Liver (tissue), 9 donors: ENCODE data around the gene RTN4IP1. TPM values are rescaled to one million over a fixed set of nuclear protein-coding genes. Genes with fewer than 3 reads are reported as not detected.

ENCODE experiments used
- DNase-seq: peaks from one replicate; pipeline ENCODE4 v3.0.0-alpha.2; 2017; ENCODE audit warnings: low spot score
- H3K27ac ChIP-seq, 2 donors: one replicate each; pipeline ENCODE4 v1.7.0; 2013; ENCODE audit warnings: inconsistent platforms in 2 of 2, low read length in 2 of 2, control low read depth in 1 of 2, low read depth in 1 of 2, mild to moderate bottlenecking in 1 of 2
- H3K27me3 ChIP-seq, 4 donors: one replicate each; pipeline versions ENCODE4 v1.6.1 to v1.7.0; 2013; ENCODE audit warnings: low read length in 3 of 4, inconsistent platforms in 1 of 4, mild to moderate bottlenecking in 1 of 4, moderate library complexity in 1 of 4; ENCODE audit not compliant: control insufficient read depth in 4 of 4, insufficient read depth in 4 of 4
- H3K36me3 ChIP-seq, 4 donors: one replicate each; pipeline versions ENCODE4 v1.6.1 to v1.7.0; 2013; ENCODE audit warnings: low read length in 3 of 4, mild to moderate bottlenecking in 3 of 4, low read depth in 1 of 4, moderate library complexity in 1 of 4; ENCODE audit not compliant: control insufficient read depth in 4 of 4, insufficient read depth in 3 of 4
- H3K4me1 ChIP-seq, 4 donors: one replicate each; pipeline versions ENCODE4 v1.6.1 to v1.7.0; 2013; ENCODE audit warnings: low read length in 3 of 4, mild to moderate bottlenecking in 3 of 4, moderate library complexity in 1 of 4; ENCODE audit not compliant: control insufficient read depth in 4 of 4, insufficient read depth in 4 of 4
- H3K4me3 ChIP-seq, 3 donors: one replicate each; pipeline versions ENCODE4 v1.6.1 to v1.7.0; 2013; ENCODE audit warnings: low read length in 3 of 3, control low read depth in 1 of 3, low read depth in 1 of 3, mild to moderate bottlenecking in 1 of 3
- H3K9ac ChIP-seq, 2 donors: one replicate each; pipeline ENCODE4 v1.7.0; 2013; ENCODE audit warnings: low read length in 2 of 2, mild to moderate bottlenecking in 2 of 2, moderate library complexity in 2 of 2, control low read depth in 1 of 2, low read depth in 1 of 2
- H3K9me3 ChIP-seq, 4 donors: one replicate each; pipeline versions ENCODE4 v1.6.1 to v1.7.0; 2013; ENCODE audit warnings: low read length in 3 of 4; ENCODE audit not compliant: control insufficient read depth in 4 of 4
- FOXA1 ChIP-seq: IDR thresholded peaks from 2 replicates; pipeline ENCODE4 v1.6.1; 2016; ENCODE audit warnings: antibody characterized with exemption
- FOXA2 ChIP-seq: IDR thresholded peaks from 2 replicates; pipeline ENCODE4 v1.6.1; 2016; ENCODE audit warnings: antibody characterized with exemption
- GABPA ChIP-seq, 2 donors: IDR thresholded peaks in 1 of 2; conservative IDR thresholded peaks in 1 of 2; 2 replicates each; pipeline ENCODE4 v1.6.1; 2016; ENCODE audit warnings: antibody characterized with exemption in 2 of 2, mild to moderate bottlenecking in 1 of 2, moderate library complexity in 1 of 2
- HNF4A ChIP-seq, 2 donors: conservative IDR thresholded peaks; 2 replicates each; pipeline ENCODE4 v1.6.1; 2016; ENCODE audit warnings: antibody characterized with exemption in 2 of 2, mild to moderate bottlenecking in 2 of 2
- HNF4G ChIP-seq: IDR thresholded peaks from 2 replicates; pipeline ENCODE4 v1.6.1; 2016; ENCODE audit warnings: antibody characterized with exemption
- JUND ChIP-seq, 2 donors: IDR thresholded peaks; 2 replicates each; pipeline ENCODE4 v1.6.1; 2016; ENCODE audit warnings: antibody characterized with exemption in 2 of 2
- NR2F2 ChIP-seq: IDR thresholded peaks from 2 replicates; pipeline ENCODE4 v1.6.1; 2016; ENCODE audit warnings: antibody characterized with exemption
- RAD21 ChIP-seq, 2 donors: IDR thresholded peaks; 2 replicates each; pipeline ENCODE4 v1.6.1; 2016; ENCODE audit warnings: antibody characterized with exemption in 2 of 2, mild to moderate bottlenecking in 2 of 2
- RXRA ChIP-seq, 2 donors: IDR thresholded peaks; 2 replicates each; pipeline ENCODE4 v1.6.1; 2017 to 2018; ENCODE audit warnings: antibody characterized with exemption in 2 of 2, mild to moderate bottlenecking in 1 of 2
- SP1 ChIP-seq: IDR thresholded peaks from 2 replicates; pipeline ENCODE4 v1.6.1; 2018; ENCODE audit warnings: antibody characterized with exemption, mild to moderate bottlenecking
- TAF1 ChIP-seq: conservative IDR thresholded peaks from 2 replicates; pipeline ENCODE4 v1.6.1; 2016; ENCODE audit warnings: antibody characterized with exemption, mild to moderate bottlenecking
- WGBS: extraction: QIAGEN DNeasy Blood & Tissue Kit; methylation state at CpG from one replicate; pipeline ENCODE4 v1.1.7; 2013; 5-methylcytosine and 5-hydroxymethylcytosine counted together
- polyA plus RNA-seq, 2 donors: library from polyadenylated mRNA; stranded (reverse) in 1 of 2; unstranded in 1 of 2; fragments of 200-250 nt in 1 of 2; fragments of >200 nt in 1 of 2; fragmentation: Nextera tagmentation in 1 of 2; extraction: Ambion mirVana in 1 of 2; gene quantifications; one replicate each; pipeline versions ENCODE4 v1.2.1 to v1.2.3, GENCODE V29; 2013 to 2015
- total RNA-seq, 2 donors: library from RNA; depleted of rRNA; stranded (reverse); fragments of >200 nt; gene quantifications; one replicate each; pipeline ENCODE4 v1.2.3, GENCODE V29; 2014
- TF ChIP-seq, protein P1 (sequence below): IDR thresholded peaks from 2 replicates; pipeline ENCODE4 v1.6.1; 2016; ENCODE audit warnings: antibody characterized with exemption
- TF ChIP-seq, protein P2 (sequence below): IDR thresholded peaks from 2 replicates; pipeline ENCODE4 v1.6.1; 2016; ENCODE audit warnings: antibody characterized with exemption
- TF ChIP-seq, protein P3 (sequence below): IDR thresholded peaks from 2 replicates; pipeline ENCODE4 v1.6.1; 2016; ENCODE audit warnings: antibody characterized with exemption
- TF ChIP-seq, protein P4 (sequence below): IDR thresholded peaks from 2 replicates; pipeline ENCODE4 v1.6.1; 2016; ENCODE audit warnings: antibody characterized with exemption, mild to moderate bottlenecking
- donor health status: healthy.
- donor health status: healthy.
- donor health status: healthy.
- donor health status: healthy.
- donor health status: healthy.

Gene RTN4IP1
- total and polyA plus RNA-seq, 4 donors = 3.7 to 6.9 (median 4.6) TPM

DNA sequence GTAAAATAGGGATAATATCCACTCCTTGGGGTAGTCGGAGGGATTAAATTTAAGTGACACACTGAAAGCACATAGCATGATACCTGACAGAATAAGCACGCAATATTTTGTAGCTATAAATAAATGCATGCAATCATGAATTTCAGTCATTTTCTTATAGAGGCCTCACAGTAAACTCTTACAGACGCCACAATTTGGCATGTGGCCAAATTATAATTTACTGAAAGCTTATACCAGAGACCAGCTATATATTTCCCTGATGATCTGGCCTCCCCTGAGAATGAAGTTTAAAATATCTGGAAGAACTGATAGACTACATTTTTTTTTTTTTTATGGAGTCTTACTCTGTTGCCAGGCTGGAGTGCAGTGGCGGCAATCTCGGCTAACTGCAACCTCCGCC is 40.9 kb upstream of the RTN4IP1 start (continued):
- TF ChIP-seq, protein P1, sequence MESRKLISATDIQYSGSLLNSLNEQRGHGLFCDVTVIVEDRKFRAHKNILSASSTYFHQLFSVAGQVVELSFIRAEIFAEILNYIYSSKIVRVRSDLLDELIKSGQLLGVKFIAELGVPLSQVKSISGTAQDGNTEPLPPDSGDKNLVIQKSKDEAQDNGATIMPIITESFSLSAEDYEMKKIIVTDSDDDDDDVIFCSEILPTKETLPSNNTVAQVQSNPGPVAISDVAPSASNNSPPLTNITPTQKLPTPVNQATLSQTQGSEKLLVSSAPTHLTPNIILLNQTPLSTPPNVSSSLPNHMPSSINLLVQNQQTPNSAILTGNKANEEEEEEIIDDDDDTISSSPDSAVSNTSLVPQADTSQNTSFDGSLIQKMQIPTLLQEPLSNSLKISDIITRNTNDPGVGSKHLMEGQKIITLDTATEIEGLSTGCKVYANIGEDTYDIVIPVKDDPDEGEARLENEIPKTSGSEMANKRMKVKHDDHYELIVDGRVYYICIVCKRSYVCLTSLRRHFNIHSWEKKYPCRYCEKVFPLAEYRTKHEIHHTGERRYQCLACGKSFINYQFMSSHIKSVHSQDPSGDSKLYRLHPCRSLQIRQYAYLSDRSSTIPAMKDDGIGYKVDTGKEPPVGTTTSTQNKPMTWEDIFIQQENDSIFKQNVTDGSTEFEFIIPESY = no peak
- TF ChIP-seq SP1 = no peak
- no peak for TF ChIP-seq NR2F2
- TF ChIP-seq, protein P2, sequence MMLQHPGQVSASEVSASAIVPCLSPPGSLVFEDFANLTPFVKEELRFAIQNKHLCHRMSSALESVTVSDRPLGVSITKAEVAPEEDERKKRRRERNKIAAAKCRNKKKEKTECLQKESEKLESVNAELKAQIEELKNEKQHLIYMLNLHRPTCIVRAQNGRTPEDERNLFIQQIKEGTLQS = no peak
- no peak for TF ChIP-seq RAD21 (IDR thresholded peaks at IDR 0.05)
- TF ChIP-seq RXRA (IDR thresholded peaks at IDR 0.05) = no peak
- TF ChIP-seq, protein P3, sequence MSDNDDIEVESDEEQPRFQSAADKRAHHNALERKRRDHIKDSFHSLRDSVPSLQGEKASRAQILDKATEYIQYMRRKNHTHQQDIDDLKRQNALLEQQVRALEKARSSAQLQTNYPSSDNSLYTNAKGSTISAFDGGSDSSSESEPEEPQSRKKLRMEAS = no peak
- TF ChIP-seq HNF4G = no peak

DNA sequence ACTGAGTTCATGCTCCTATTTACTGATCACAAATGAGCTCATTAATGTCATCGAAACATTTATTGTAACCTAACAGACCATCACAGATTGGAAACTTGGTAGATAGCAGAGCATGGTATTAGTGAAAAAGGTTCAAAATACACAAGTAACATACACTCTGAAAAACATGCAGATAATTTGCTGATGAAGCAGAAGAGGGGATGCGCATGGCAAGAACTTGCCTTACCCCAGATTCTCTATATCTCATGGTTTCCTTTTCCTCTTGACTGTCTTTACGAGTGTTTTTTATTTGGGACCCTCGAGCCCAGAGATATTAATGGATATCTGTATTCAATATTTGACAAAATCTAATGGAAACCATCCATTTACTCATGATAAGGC is 37.7 kb upstream of the RTN4IP1 start:
- 97% methylated on average over 4 of the region's 4 CpGs for WGBS
- peaks cover 3 to 18% (median 12%) of the 10 kb centered on the region in 4 donors for H3K36me3 ChIP-seq
- no peak overlapping the region for H3K4me3 ChIP-seq
- no peaks in the 10 kb centered on the region for H3K27me3 ChIP-seq
- no peak for DNase-seq
- H3K9ac ChIP-seq = no peak overlapping the region
- H3K27ac ChIP-seq = no peak overlapping the region
- H3K9me3 ChIP-seq = no peaks in the 10 kb centered on the region
- TF ChIP-seq, protein P4, sequence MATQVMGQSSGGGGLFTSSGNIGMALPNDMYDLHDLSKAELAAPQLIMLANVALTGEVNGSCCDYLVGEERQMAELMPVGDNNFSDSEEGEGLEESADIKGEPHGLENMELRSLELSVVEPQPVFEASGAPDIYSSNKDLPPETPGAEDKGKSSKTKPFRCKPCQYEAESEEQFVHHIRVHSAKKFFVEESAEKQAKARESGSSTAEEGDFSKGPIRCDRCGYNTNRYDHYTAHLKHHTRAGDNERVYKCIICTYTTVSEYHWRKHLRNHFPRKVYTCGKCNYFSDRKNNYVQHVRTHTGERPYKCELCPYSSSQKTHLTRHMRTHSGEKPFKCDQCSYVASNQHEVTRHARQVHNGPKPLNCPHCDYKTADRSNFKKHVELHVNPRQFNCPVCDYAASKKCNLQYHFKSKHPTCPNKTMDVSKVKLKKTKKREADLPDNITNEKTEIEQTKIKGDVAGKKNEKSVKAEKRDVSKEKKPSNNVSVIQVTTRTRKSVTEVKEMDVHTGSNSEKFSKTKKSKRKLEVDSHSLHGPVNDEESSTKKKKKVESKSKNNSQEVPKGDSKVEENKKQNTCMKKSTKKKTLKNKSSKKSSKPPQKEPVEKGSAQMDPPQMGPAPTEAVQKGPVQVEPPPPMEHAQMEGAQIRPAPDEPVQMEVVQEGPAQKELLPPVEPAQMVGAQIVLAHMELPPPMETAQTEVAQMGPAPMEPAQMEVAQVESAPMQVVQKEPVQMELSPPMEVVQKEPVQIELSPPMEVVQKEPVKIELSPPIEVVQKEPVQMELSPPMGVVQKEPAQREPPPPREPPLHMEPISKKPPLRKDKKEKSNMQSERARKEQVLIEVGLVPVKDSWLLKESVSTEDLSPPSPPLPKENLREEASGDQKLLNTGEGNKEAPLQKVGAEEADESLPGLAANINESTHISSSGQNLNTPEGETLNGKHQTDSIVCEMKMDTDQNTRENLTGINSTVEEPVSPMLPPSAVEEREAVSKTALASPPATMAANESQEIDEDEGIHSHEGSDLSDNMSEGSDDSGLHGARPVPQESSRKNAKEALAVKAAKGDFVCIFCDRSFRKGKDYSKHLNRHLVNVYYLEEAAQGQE = no peak
- no peak for TF ChIP-seq TAF1
- TF ChIP-seq, protein P1 = no peak
- H3K4me1 ChIP-seq = peaks cover 0 to 1% (median 0%) of the 10 kb centered on the region in 4 donors

DNA sequence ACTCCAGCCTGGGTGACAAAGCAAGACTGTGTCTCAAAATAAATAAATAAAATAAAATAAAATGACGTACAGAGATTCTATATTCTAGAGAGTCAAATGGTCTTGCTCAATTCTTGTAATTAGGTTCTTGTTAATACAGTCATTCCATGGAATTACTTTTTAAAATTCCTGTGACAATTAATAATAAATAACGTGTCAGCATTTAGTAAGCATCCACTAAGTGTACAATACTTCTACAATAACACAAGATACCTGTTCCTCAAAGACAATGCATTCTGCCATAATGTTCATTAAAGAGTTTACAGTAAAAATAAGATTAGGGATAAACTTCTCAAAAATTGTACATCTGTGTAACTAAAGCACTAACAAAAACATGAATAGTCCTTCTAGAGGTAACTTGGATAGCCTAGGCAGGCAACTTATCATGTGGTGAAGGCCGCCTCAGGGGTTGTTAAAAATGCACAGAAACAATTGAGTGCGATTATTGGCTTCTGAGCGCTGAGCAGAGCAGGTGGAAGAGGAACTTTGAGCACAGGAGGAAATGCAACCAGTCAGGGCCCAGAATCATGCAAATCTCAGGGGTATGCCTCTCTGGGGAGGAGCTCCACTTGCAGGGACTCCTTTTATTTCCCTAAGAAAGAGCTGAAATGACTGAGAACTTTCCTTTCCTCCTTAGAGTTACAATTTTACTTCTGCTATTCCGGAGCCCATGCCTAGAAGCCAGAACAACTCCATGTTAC is 37.2 kb upstream of the RTN4IP1 start:
- peaks cover 3 to 18% (median 12%) of the 10 kb centered on the region in 4 donors for H3K36me3 ChIP-seq
- 91% methylated on average over 6 of the region's 6 CpGs for WGBS
- H3K4me3 ChIP-seq = no peak overlapping the region
- no peak overlapping the region for H3K27ac ChIP-seq
- H3K9me3 ChIP-seq = no peaks in the 10 kb centered on the region
- H3K27me3 ChIP-seq = no peaks in the 10 kb centered on the region
- DNase-seq = no peak
- H3K4me1 ChIP-seq = peaks cover 0 to 1% (median 0%) of the 10 kb centered on the region in 4 donors
- no peak overlapping the region for H3K9ac ChIP-seq
- TF ChIP-seq TAF1 (no peak), FOXA2 (no peak), RAD21 (IDR thresholded peaks at IDR 0.05) (no peak), HNF4A (conservative IDR thresholded peaks at IDR 0.05) (no peak), JUND (IDR thresholded peaks at IDR 0.05) (no peak), FOXA1 (no peak), GABPA (IDR thresholded peaks at IDR 0.05 in 1 of 2, conservative IDR thresholded peaks at IDR 0.05 in 1 of 2) (no peak)
- TF ChIP-seq, protein P1 = no peak
- TF ChIP-seq, protein P3 = no peak
- TF ChIP-seq, protein P2 = no peak
